ENCODE measurements around the gene P2RX3.

P2RX3 gene

DNA sequence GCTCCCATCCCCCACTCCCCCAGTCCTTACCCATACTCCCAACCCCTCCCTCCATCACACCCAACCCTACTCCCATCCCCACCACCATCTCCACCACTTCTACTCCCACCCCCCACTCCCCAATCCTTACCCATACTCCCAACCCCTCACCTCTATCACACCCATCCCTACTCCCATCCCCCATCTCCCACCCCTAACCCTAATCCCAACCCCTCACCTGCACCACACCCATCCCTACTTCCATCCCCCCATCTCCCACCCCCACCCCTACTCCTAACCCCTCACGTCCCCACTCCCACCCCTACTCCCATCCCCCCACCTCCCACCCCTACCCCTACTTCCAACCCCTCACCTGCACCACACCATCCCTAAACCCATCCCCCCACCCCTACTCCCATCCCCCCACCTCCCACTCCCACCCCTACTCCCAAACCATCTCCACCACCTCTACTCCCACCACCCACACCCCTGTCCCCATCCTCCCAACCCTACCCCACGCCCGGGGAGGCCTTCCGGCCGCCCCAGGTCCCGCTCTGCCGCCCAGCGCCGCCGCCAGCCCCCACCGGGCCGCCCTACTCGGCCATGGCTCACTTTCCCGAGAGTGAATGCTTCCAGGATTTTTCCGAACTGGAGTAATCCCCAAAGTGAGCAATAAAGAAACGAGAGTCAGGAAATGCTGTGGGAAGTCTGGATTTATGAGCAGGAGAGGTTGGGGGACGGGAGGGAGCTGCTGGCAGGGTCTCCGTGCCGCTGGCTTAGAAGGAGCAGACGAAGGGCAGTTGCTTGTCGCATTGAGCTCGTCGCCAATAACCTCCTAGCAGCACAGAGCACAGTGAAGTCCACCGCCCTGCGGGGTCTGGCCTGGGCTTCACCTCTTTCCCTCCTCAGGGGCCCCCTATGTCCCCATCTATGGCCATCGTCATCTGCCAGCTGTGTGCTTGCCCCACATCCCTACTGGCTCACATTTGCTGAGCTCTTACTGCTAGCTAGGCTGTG, 38.2 kb downstream of the P2RX3 start:
- no peaks in the 10 kb centered on the region for H3K9me3 ChIP-seq (ENCODE audit: control insufficient read depth, insufficient read depth, low read length)
- no peak overlapping the region for H3K27ac ChIP-seq (ENCODE audit: low read depth, low read length)
- H3K36me3 ChIP-seq (ENCODE audit: control insufficient read depth, insufficient read depth, low read length) = no peaks in the 10 kb centered on the region
- H3K9ac ChIP-seq (ENCODE audit: low read depth, low read length) = no peak overlapping the region
- H3K4me3 ChIP-seq (ENCODE audit: low read depth, low read length) = no peak overlapping the region
- H3K4me1 ChIP-seq (ENCODE audit: control insufficient read depth, insufficient read depth, low read length) = no peaks in the 10 kb centered on the region; the same call in 1 of the 2 replicates
- no peaks in the 10 kb centered on the region; the same call in 1 of the 2 replicates for H3K27me3 ChIP-seq (ENCODE audit: control insufficient read depth, insufficient read depth, low read length)

DNA sequence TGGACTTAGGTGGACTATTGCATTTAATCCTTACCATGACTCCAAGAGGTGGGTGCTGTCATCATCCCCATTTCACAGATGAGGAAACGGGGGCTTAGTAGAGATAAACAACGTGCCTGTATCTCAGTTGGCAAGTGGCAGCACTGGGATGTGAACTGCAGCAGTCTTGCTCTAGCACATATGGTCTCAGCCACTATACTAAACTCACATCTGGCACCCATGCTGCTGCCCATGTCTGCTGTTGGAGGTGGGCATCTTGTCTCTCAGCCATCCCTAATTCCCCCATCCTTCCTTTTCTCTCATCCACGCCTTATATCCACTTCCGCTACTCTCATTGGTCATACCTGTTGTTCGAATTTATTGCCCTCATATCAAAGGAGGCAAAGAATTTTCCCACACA, 39.0 kb downstream of the P2RX3 start:
- Histone ChIP-seq H3K36me3 (ENCODE audit: control insufficient read depth, insufficient read depth, low read length) (no peaks in the 10 kb centered on the region), H3K9ac (ENCODE audit: low read depth, low read length) (no peak overlapping the region)

DNA sequence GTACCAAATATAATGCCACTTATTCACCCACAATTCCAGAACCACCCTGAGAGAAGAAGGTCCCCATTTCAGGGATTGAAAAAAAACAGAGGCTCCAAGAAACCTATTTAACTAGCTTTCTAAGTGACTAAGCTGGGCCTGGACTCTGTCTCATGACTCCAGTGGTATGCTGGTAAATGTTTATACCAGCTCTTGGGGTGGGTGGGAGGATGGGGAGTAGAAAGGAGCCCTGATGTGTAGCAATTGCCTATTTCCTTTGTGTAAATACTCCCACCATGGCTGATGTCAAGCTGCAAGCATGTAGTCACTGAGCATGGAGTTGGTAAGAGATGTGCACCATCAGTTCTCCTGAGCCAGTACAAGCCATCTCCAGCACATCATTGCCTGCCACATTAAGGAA, 40.0 kb downstream of the P2RX3 start:
- H3K36me3 ChIP-seq (ENCODE audit: control insufficient read depth, insufficient read depth, low read length) = no peaks in the 10 kb centered on the region
- H3K4me1 ChIP-seq (ENCODE audit: control insufficient read depth, insufficient read depth, low read length) = no peaks in the 10 kb centered on the region; the same call in 1 of the 2 replicates

More for the DNA sequence above, 39.0 kb downstream of the P2RX3 start:
- Histone ChIP-seq H3K9me3 (ENCODE audit: control insufficient read depth, insufficient read depth, low read length) (no peaks in the 10 kb centered on the region), H3K27me3 (ENCODE audit: control insufficient read depth, insufficient read depth, low read length) (no peaks in the 10 kb centered on the region; the same call in 1 of the 2 replicates), H3K4me3 (ENCODE audit: low read depth, low read length) (no peak overlapping the region), H3K4me1 (ENCODE audit: control insufficient read depth, insufficient read depth, low read length) (no peaks in the 10 kb centered on the region; the same call in 1 of the 2 replicates), H3K27ac (ENCODE audit: low read depth, low read length) (no peak overlapping the region)

DNA sequence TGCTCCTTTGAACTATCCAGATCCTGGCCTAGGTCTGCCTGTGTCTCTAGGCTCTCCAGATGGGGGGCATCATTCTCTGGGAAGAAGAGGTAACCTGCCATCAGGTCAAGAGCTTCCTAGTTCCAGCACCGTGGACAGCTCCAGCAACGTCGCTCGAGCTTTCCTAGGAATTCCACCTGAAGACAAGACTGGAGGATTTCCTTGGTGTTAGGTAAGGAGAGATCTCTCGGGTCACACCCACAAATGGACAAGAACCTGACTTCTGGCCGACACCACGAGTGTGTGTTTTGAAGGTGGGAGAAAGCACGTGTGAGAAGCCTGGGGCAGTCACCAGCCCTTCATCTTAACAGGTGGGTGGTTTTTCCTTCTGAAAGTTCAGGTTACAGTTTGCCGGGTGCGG, 41.6 kb downstream of the P2RX3 start:
- Histone ChIP-seq H3K9ac (ENCODE audit: low read depth, low read length) (no peak overlapping the region), H3K27me3 (ENCODE audit: control insufficient read depth, insufficient read depth, low read length) (no peaks in the 10 kb centered on the region; the same call in 1 of the 2 replicates), H3K36me3 (ENCODE audit: control insufficient read depth, insufficient read depth, low read length) (no peaks in the 10 kb centered on the region), H3K9me3 (ENCODE audit: control insufficient read depth, insufficient read depth, low read length) (no peaks in the 10 kb centered on the region), H3K4me1 (ENCODE audit: control insufficient read depth, insufficient read depth, low read length) (no peaks in the 10 kb centered on the region; the same call in 1 of the 2 replicates), H3K4me3 (ENCODE audit: low read depth, low read length) (no peak overlapping the region), H3K27ac (ENCODE audit: low read depth, low read length) (no peak overlapping the region)

More for the DNA sequence above, 40.0 kb downstream of the P2RX3 start:
- Histone ChIP-seq H3K9me3 (ENCODE audit: control insufficient read depth, insufficient read depth, low read length) (no peaks in the 10 kb centered on the region), H3K4me3 (ENCODE audit: low read depth, low read length) (no peak overlapping the region), H3K9ac (ENCODE audit: low read depth, low read length) (no peak overlapping the region), H3K27me3 (ENCODE audit: control insufficient read depth, insufficient read depth, low read length) (no peaks in the 10 kb centered on the region; the same call in 1 of the 2 replicates), H3K27ac (ENCODE audit: low read depth, low read length) (no peak overlapping the region)

DNA sequence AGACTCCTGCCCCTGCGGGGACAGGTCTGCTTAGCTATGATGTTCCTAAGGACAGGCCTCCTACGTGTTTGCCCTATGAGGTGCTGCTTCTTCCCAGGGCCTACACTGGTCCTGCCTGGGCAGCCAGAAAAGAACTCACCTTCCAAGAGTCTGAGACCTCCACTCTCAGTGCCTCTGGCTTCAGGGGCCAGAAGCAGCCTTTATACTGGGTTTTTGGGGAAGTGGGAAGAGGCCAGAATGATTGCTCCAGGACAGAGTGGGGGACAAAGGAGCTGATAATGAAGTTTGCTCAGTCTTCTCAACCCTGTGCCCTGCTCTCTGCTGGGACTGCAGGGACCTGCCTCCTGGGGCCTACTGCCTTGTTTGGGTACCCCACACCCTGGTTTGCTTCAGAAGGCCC, 42.8 kb downstream of the P2RX3 start, which contains the start of gene PRG3:
PRG3 (minus strand) TSS at position 176 of the 400 bp plus-strand sequence. CDS start 442 bp downstream, outside the sequence.
- Histone ChIP-seq H3K9me3 (ENCODE audit: control insufficient read depth, insufficient read depth, low read length) (no peaks in the 10 kb centered on the region), H3K9ac (ENCODE audit: low read depth, low read length) (no peak within 1 kb of the TSS), H3K27ac (ENCODE audit: low read depth, low read length) (no peak within 1 kb of the TSS), H3K27me3 (ENCODE audit: control insufficient read depth, insufficient read depth, low read length) (no peaks in the 10 kb centered on the region; the same call in 1 of the 2 replicates), H3K4me3 (ENCODE audit: low read depth, low read length) (no peak within 1 kb of the TSS), H3K4me1 (ENCODE audit: control insufficient read depth, insufficient read depth, low read length) (no peaks in the 10 kb centered on the region; the same call in 1 of the 2 replicates), H3K36me3 (ENCODE audit: control insufficient read depth, insufficient read depth, low read length) (no peaks in the 10 kb centered on the region)

DNA sequence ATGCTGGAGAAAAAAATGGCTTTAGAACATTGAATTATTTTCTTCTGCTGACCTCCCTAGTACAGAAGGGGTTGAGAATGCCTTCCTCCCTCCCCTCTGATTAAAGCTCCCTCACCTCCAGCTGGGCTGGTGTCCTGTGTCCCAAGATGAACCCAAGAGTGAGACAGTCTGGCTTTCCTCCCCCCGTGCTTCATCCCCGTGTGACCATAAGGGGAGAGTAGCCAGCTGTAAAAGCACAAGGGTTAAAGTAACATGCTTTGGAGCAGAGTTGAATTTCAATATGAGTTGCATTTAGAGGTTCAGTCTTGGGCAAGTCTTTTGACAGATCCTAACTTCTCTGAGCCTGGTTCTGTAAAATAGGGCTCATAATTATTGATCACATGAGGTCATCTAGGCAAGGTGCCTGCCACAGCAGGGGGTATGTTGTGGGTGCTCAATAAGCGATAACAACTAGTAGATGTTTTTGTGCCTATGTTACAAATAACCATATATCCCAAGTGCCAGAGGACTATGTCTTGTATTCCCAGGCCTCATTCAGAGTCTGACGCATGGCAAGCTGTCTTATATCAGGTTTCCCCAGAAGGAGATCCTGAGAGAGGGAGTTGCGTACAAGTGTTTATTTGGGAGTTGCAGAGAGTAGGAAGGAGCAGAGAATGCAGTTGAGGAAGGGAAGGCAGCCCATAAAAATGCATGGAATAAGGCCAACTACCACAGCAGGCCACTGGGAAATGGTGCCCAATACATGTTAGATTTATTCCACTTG, 48.2 kb downstream of the P2RX3 start:
- Histone ChIP-seq H3K27ac (ENCODE audit: low read depth, low read length) (no peak overlapping the region), H3K4me3 (ENCODE audit: low read depth, low read length) (no peak overlapping the region), H3K9ac (ENCODE audit: low read depth, low read length) (no peak overlapping the region), H3K9me3 (ENCODE audit: control insufficient read depth, insufficient read depth, low read length) (no peaks in the 10 kb centered on the region), H3K4me1 (ENCODE audit: control insufficient read depth, insufficient read depth, low read length) (no peaks in the 10 kb centered on the region), H3K27me3 (ENCODE audit: control insufficient read depth, insufficient read depth, low read length) (0 out of 2 replicates have a peak, but pooled peaks cover 3% of the 10 kb centered on the region), H3K36me3 (ENCODE audit: control insufficient read depth, insufficient read depth, low read length) (no peaks in the 10 kb centered on the region)

DNA sequence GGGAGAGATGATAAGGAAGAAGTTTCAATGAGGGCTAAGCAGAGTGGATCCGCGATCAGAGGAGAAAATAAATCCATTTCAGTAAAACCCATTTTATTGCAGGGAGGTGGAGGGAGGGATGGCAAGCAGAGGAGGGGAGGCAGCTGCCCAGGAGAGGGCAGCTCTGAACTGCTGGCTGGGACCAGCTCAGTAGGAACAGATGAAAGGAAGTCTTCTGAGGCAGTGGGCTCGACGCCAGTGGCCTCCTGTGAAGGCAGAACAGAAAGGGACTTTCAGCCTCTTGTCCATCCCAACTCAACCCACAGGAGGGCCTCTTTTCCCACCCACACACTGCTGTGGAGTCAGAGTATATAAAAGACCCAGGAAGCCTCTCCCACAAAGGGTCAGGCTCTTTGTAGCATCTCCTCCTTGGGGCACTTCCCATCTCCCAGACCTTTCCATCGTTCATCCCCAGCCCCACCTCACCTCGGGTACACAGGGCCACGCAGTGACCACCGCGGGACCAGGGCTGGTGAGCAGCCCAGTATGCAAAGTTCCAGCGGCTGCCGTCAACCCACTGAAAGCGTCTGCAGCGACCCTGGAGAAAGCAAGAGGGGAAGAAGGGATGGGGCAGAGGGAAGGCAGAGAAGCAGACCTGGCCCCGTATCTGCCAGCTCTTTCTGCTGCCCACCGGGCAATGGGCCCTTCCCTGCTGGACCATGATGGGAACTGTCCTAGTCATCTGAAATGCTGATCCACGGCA, 49.3 kb downstream of the P2RX3 start:
- Histone ChIP-seq H3K27ac (ENCODE audit: low read depth, low read length) (no peak overlapping the region), H3K9me3 (ENCODE audit: control insufficient read depth, insufficient read depth, low read length) (no peaks in the 10 kb centered on the region), H3K36me3 (ENCODE audit: control insufficient read depth, insufficient read depth, low read length) (no peaks in the 10 kb centered on the region), H3K4me3 (ENCODE audit: low read depth, low read length) (no peak overlapping the region), H3K4me1 (ENCODE audit: control insufficient read depth, insufficient read depth, low read length) (no peaks in the 10 kb centered on the region), H3K27me3 (ENCODE audit: control insufficient read depth, insufficient read depth, low read length) (0 out of 2 replicates have a peak, but pooled peaks cover 3% of the 10 kb centered on the region), H3K9ac (ENCODE audit: low read depth, low read length) (no peak overlapping the region)

DNA sequence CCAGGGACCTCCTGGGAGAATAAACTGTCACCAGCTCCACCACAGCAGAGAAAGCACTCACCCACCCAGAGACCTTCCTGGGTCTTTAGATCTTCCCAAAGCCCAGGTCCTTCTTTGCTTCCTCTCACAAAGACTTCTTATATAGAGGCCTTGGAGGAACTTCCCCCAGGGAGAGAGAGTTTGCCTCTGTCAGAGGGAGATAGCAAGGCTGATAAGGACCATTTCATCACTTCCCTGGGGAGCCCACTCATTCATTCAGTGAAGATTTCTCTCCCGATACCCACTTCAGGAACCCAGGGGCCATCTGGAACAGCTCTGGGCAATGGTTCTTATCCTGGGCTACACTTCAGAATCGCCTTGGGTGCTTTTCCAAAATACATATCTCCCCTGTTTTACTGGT, 52.4 kb downstream of the P2RX3 start, which contains the start of gene PRG2:
PRG2 (minus strand) TSS at position 116 of the 400 bp plus-strand sequence. CDS start 706 bp downstream, outside the sequence.
- H3K27ac ChIP-seq (ENCODE audit: low read depth, low read length) = no peak within 1 kb of the TSS
- H3K4me3 ChIP-seq (ENCODE audit: low read depth, low read length) = no peak within 1 kb of the TSS
- no peaks in the 10 kb centered on the region for H3K9me3 ChIP-seq (ENCODE audit: control insufficient read depth, insufficient read depth, low read length)
- no peaks in the 10 kb centered on the region for H3K36me3 ChIP-seq (ENCODE audit: control insufficient read depth, insufficient read depth, low read length)
- 0 out of 2 replicates have a peak, but pooled peaks cover 3% of the 10 kb centered on the region for H3K27me3 ChIP-seq (ENCODE audit: control insufficient read depth, insufficient read depth, low read length)
- no peaks in the 10 kb centered on the region for H3K4me1 ChIP-seq (ENCODE audit: control insufficient read depth, insufficient read depth, low read length)
- no peak within 1 kb of the TSS for H3K9ac ChIP-seq (ENCODE audit: low read depth, low read length)

DNA sequence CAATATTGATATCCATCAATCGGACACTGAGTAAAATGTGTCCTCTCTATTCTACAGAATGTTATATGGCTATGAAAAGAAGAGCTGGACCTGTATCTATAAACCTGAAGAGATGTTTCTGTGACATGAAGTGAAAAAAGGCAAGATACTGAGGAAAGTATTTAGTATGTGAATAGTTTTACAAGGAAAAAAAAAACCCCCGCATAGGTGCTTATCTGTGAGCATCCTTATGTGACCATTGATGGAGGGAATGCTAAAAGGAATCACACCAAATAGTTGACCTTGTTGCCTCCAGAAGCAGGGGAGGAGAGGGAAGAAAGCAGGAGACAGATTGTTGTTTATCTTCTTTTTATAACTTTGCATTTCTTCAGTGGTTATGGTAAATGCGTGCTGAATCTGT, 53.0 kb downstream of the P2RX3 start:
- no peak overlapping the region for H3K9ac ChIP-seq (ENCODE audit: low read depth, low read length)
- no peaks in the 10 kb centered on the region for H3K9me3 ChIP-seq (ENCODE audit: control insufficient read depth, insufficient read depth, low read length)
- no peaks in the 10 kb centered on the region for H3K36me3 ChIP-seq (ENCODE audit: control insufficient read depth, insufficient read depth, low read length)
- 0 out of 2 replicates have a peak, but pooled peaks cover 3% of the 10 kb centered on the region for H3K27me3 ChIP-seq (ENCODE audit: control insufficient read depth, insufficient read depth, low read length)
- no peak overlapping the region for H3K4me3 ChIP-seq (ENCODE audit: low read depth, low read length)
- H3K27ac ChIP-seq (ENCODE audit: low read depth, low read length) = no peak overlapping the region
- H3K4me1 ChIP-seq (ENCODE audit: control insufficient read depth, insufficient read depth, low read length) = no peaks in the 10 kb centered on the region

DNA sequence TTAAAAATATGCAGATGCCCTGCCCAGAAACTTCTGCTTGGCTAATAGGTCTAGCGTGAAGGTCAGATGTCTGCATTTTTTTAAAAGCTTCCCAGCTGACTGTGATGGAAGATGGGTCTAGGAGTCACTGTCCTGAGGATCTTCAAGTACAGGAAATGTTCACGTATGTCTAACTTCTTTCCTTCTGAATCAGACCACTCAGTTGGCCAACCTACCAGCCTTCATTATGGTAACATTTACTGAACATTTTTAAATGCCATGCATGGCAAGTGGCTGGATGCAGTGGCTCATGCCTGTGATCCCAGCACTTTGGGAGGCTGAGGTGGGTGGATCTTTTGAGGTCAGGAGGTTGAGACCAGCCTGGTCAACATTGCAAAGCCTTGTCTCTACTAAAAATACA, 53.4 kb downstream of the P2RX3 start:
- Histone ChIP-seq H3K4me1 (ENCODE audit: control insufficient read depth, insufficient read depth, low read length) (no peaks in the 10 kb centered on the region), H3K27me3 (ENCODE audit: control insufficient read depth, insufficient read depth, low read length) (0 out of 2 replicates have a peak, but pooled peaks cover 3% of the 10 kb centered on the region), H3K36me3 (ENCODE audit: control insufficient read depth, insufficient read depth, low read length) (no peaks in the 10 kb centered on the region), H3K4me3 (ENCODE audit: low read depth, low read length) (no peak overlapping the region), H3K27ac (ENCODE audit: low read depth, low read length) (no peak overlapping the region), H3K9ac (ENCODE audit: low read depth, low read length) (no peak overlapping the region), H3K9me3 (ENCODE audit: control insufficient read depth, insufficient read depth, low read length) (no peaks in the 10 kb centered on the region)
